Breast epithelium (tissue), 3 donors: ENCODE data around the gene TBC1D7.

Experiments used
- CTCF ChIP-seq, 3 donors: fragments of 450-650 bp; IDR thresholded peaks; one replicate each; pipeline ENCODE4 v1.5.1; 2016 to 2017; ENCODE audit warnings: antibody characterized with exemption in 3 of 3, mild to moderate bottlenecking in 3 of 3, moderate library complexity in 3 of 3
- POLR2A ChIP-seq: fragments of 450-650 bp; IDR thresholded peaks from one replicate; pipeline ENCODE4 v1.6.1; 2016; ENCODE audit warnings: antibody characterized with exemption, mild to moderate bottlenecking, moderate library complexity
- POLR2AphosphoS5 ChIP-seq, 3 donors: sonication (generic); formaldehyde crosslinking; IDR thresholded peaks; one replicate each; pipeline ENCODE4 v1.6.1; 2017; ENCODE audit warnings: antibody characterized with exemption in 3 of 3

GRCh38 chr6:13319891-13320564, 8.3 kb downstream of the TBC1D7 start:
- TF ChIP-seq CTCF (IDR thresholded peaks at IDR 0.05) (no peak), POLR2A (no peak), POLR2AphosphoS5 (IDR thresholded peaks at IDR 0.05) (no peak)
